HCT116 (cell line): Measurements from ENCODE around the gene CACNG5. TPM values are rescaled to one million over a fixed set of nuclear protein-coding genes. Genes with fewer than 3 reads are reported as not detected.

Experiments used
- ATAC-seq: fragments of 200-7000 bp; cut with Tn5 transposase; 2 replicates; pipeline ENCODE4 v1.9.1; 2020; ENCODE audit warnings: mild to moderate bottlenecking, moderate library complexity
- BruUV-seq: library from RNA; stranded (reverse); fragments of 400-500 nt; replicated peaks from 2 replicates; lab custom pipeline; 2021; lab: Mats Ljungman, UMichigan
- CTCF ChIA-PET: fragments of 300-600 bp; sonication (Branson Sonifier 250); formaldehyde crosslinking; loops from one replicate; lab custom pipeline; 2021; ENCODE audit warnings: antibody characterized with exemption; lab: Charles Lee
- POLR2A ChIA-PET: fragments of 300-600, 350-600 bp; sonication (Branson Sonifier 250); formaldehyde crosslinking; loops from one replicate; lab custom pipeline; 2021; ENCODE audit warnings: antibody characterized with exemption; lab: Charles Lee
- RAD21 ChIA-PET, 2 experiments: fragments of 300-600 bp; sonication (Branson Sonifier 250); formaldehyde crosslinking; loops; one replicate each; lab custom pipeline; 2023; ENCODE audit warnings: low total read pairs in 2 of 2; ENCODE audit not compliant: uncharacterized antibody in 2 of 2, unreplicated experiment in 2 of 2, low non-redundant PET in 1 of 2; lab: Charles Lee
- DNase-seq: peaks from one replicate; pipeline ENCODE4 v3.0.0-alpha.2; 2010; ENCODE audit warnings: low read depth, low spot score
- H2AFZ ChIP-seq: fragments of 200-600 bp; shearing (Covaris generic), sonication (generic); 2 replicates; pipeline ENCODE4 v1.6.1; 2017; ENCODE audit warnings: low read depth, mixed run types, mixed read lengths, antibody characterized with exemption, low read length; ENCODE audit not compliant: poor library complexity, severe bottlenecking
- H3K27ac ChIP-seq: 2 replicates; pipeline ENCODE4 v1.5.1; 2012; ENCODE audit warnings: low read depth, low read length
- H3K27me3 ChIP-seq: fragments of 200-600 bp; sonication (generic); 2 replicates; pipeline ENCODE4 v1.6.1; 2016; ENCODE audit warnings: mixed run types, low read length, mixed read lengths; ENCODE audit not compliant: insufficient read depth
- H3K36me3 ChIP-seq, 2 experiments: fragments of 200-500 bp in 1 of 2; fragments of 200-600 bp in 1 of 2; sonication (Bioruptor generic) in 1 of 2; sonication (generic) in 1 of 2; 2 replicates each; pipeline versions ENCODE4 v1.5.1 to v1.6.1; 2014 to 2016; ENCODE audit warnings: low read length in 2 of 2, inconsistent platforms in 1 of 2, mixed read lengths in 1 of 2, mixed run types in 1 of 2; ENCODE audit not compliant: insufficient read depth in 2 of 2, control insufficient read depth in 1 of 2
- H3K4me1 ChIP-seq, 2 experiments: fragments of 200-600 bp in 1 of 2; sonication (generic) in 1 of 2; 2 replicates each; pipeline versions ENCODE4 v1.5.1 to v1.6.1; 2012 to 2017; ENCODE audit warnings: low read length in 2 of 2, inconsistent platforms in 1 of 2, mild to moderate bottlenecking in 1 of 2, mixed read lengths in 1 of 2, mixed run types in 1 of 2, moderate library complexity in 1 of 2; ENCODE audit not compliant: insufficient read depth in 2 of 2, control insufficient read depth in 1 of 2
- H3K4me2 ChIP-seq: fragments of 200-600 bp; sonication (generic); 2 replicates; pipeline ENCODE4 v1.6.1; 2017; ENCODE audit warnings: mixed run types, low read length, mixed read lengths
- H3K4me3 ChIP-seq, 2 experiments: fragments of 200-600 bp in 1 of 2; sonication (generic) in 1 of 2; replicated peaks in 1 of 2; 2 replicates each; pipeline ENCODE4 v1.5.1; 2011 to 2016; ENCODE audit warnings: low read length in 2 of 2, control low read depth in 1 of 2, low read depth in 1 of 2, mild to moderate bottlenecking in 1 of 2, mixed read lengths in 1 of 2, mixed run types in 1 of 2
- H3K79me2 ChIP-seq: fragments of 200-600 bp; sonication (generic); 2 replicates; pipeline ENCODE4 v1.6.1; 2017; ENCODE audit warnings: mild to moderate bottlenecking, mixed run types, low read length, moderate library complexity, mixed read lengths; ENCODE audit not compliant: insufficient read depth
- H3K9ac ChIP-seq: fragments of 200-600 bp; sonication (generic); 2 replicates; pipeline ENCODE4 v1.6.1; 2016; ENCODE audit warnings: low read length, mixed read lengths
- H3K9me2 ChIP-seq: fragments of 200-600 bp; sonication (generic), shearing (Covaris generic); 2 replicates; pipeline ENCODE4 v1.6.1; 2017; ENCODE audit warnings: mixed run types, mild to moderate bottlenecking, moderate library complexity; ENCODE audit not compliant: insufficient read depth
- H3K9me3 ChIP-seq, 2 experiments: fragments of 200-500 bp in 1 of 2; fragments of 200-600 bp in 1 of 2; sonication (Bioruptor generic) in 1 of 2; sonication (generic) in 1 of 2; 2 replicates each; pipeline ENCODE4 v1.6.1; 2014 to 2017; ENCODE audit warnings: low read length in 2 of 2, mixed read lengths in 2 of 2, inconsistent platforms in 1 of 2, low read depth in 1 of 2, mild to moderate bottlenecking in 1 of 2, mixed run types in 1 of 2, moderate library complexity in 1 of 2; ENCODE audit not compliant: control insufficient read depth in 1 of 2, insufficient read depth in 1 of 2
- H4K20me1 ChIP-seq: fragments of 200-600 bp; sonication (generic), shearing (Covaris generic); 2 replicates; pipeline ENCODE4 v1.6.1; 2017; ENCODE audit warnings: mixed run types, mild to moderate bottlenecking, moderate library complexity; ENCODE audit not compliant: insufficient read depth
- ATF3 ChIP-seq: IDR thresholded peaks from 2 replicates; pipeline ENCODE4 v1.6.1; 2012
- CBX3 ChIP-seq: IDR thresholded peaks from 2 replicates; pipeline ENCODE4 v1.6.1; 2012; ENCODE audit warnings: low read depth
- CTCF ChIP-seq, 3 experiments: fragments of 200-600 bp in 1 of 3; sonication (generic) in 1 of 3; IDR thresholded peaks in 2 of 3; conservative IDR thresholded peaks in 1 of 3; 2 replicates each; pipeline ENCODE4 v1.5.1; 2012 to 2017; ENCODE audit warnings: low read depth in 2 of 3, low read length in 2 of 3, antibody characterized with exemption in 1 of 3, borderline replicate concordance in 1 of 3, control low read depth in 1 of 3, mild to moderate bottlenecking in 1 of 3, mixed read lengths in 1 of 3, mixed run types in 1 of 3, moderate library complexity in 1 of 3; ENCODE audit not compliant: insufficient read depth in 1 of 3
- EGR1 ChIP-seq: IDR thresholded peaks from 2 replicates; pipeline ENCODE4 v1.6.1; 2012; ENCODE audit warnings: low read depth
- SIN3A ChIP-seq: IDR thresholded peaks from 2 replicates; pipeline ENCODE4 v1.6.1; 2012; ENCODE audit warnings: low read depth
- SRF ChIP-seq: IDR thresholded peaks from 2 replicates; pipeline ENCODE4 v1.6.1; 2012; ENCODE audit warnings: low read depth
- YY1 ChIP-seq: IDR thresholded peaks from 2 replicates; pipeline ENCODE4 v1.6.1; 2011; ENCODE audit warnings: low read length, low read depth, moderate library complexity, mild to moderate bottlenecking; ENCODE audit not compliant: insufficient replicate concordance; ENCODE audit errors: extremely low read depth
- intact Hi-C: fragments of 100-400 bp; cut with micrococcal nuclease; formaldehyde crosslinking; loops from 2 replicates; pipeline ENCODE4 v1.10.0; 2022
- total RNA-seq: library from RNA; stranded (reverse); gene quantifications from one replicate; pipeline ENCODE4 v1.2.1, GENCODE V29; 2021; ENCODE audit not compliant: unreplicated experiment

Gene CACNG5
- total RNA-seq, 1 experiment from 2014 or later = not detected

DNA sequence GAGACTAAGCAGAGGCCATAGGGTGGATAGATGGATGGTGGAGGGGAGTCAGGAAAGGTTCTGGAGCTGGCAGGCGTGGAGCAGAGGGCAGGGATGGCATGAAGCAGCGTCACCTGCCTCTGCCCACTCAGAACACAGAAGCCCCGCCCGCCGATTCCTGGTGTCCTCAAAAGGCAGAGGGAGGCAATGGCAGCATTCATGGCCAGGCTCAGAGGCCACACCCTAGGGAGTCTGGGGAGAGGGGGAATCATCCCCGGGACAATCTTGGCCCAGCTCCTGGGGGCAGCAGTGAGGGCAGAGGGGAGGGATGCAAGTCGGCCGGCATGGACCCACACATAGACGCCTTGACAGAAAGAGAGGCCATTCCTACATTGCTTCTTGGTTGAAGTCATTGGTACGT is 68.9 kb downstream of the CACNG5 start:
- H3K36me3 ChIP-seq = no peaks in the 10 kb centered on the region
- H2AFZ ChIP-seq = no peak overlapping the region
- no peaks in the 10 kb centered on the region for H3K9me2 ChIP-seq
- TF ChIP-seq SIN3A (no peak), CTCF (IDR thresholded peaks at IDR 0.05 in 2 of 3, conservative IDR thresholded peaks at IDR 0.05 in 1 of 3; ENCODE audit: borderline replicate concordance in 1 of 3, insufficient read depth in 1 of 3, low read depth in 2 of 3, low read length in 2 of 3) (no peak), ATF3 (no peak), YY1 (no peak), CBX3 (no peak), EGR1 (no peak), SRF (no peak)
- TF ChIP-seq, all 23 proteins: peak for 0
- Histone ChIP-seq H3K27me3 (no peaks in the 10 kb centered on the region), H3K79me2 (no peaks in the 10 kb centered on the region), H3K4me1 (peaks cover 0 to 3% of the 10 kb centered on the region in 2 experiments; a peak in 1 of 4 replicates), H3K4me3 (no peak overlapping the region), H3K9me3 (no peaks in the 10 kb centered on the region), H4K20me1 (no peaks in the 10 kb centered on the region), H3K9ac (no peak overlapping the region), H3K4me2 (no peak overlapping the region), H3K27ac (no peak overlapping the region)
- DNase-seq = no peak
- ChIA-PET RAD21 (no interaction called here), CTCF (no interaction called here), POLR2A (no interaction called here)
- intact Hi-C loops = no loop called here
- no peak for ATAC-seq
- BruUV-seq = no TSS peak
